K562 (cell line): Measurements from ENCODE around the gene CAPZA1. TPM values are rescaled to one million over a fixed set of nuclear protein-coding genes. Genes with fewer than 3 reads are reported as not detected.

Source experiments
- ATF3 ChIP-seq, 2 experiments: fragments of 450-650 bp in 1 of 2; sonication (generic) in 1 of 2; formaldehyde crosslinking in 1 of 2; IDR thresholded peaks in 1 of 2; conservative IDR thresholded peaks in 1 of 2; 2 replicates each; pipeline versions ENCODE4 v1.6.1 to v1.8.1; 2016 to 2023; ENCODE audit warnings: mild to moderate bottlenecking in 2 of 2, moderate library complexity in 2 of 2, inconsistent platforms in 1 of 2, missing genetic modification reagents in 1 of 2
- CEBPB ChIP-seq: fragments of 450-650 bp; IDR thresholded peaks from 2 replicates; pipeline ENCODE4 v1.6.1; 2016; ENCODE audit warnings: missing genetic modification characterization, missing compliant biosample characterization
- CREB1 ChIP-seq, 2 experiments: sonication (generic) in 1 of 2; formaldehyde crosslinking in 1 of 2; IDR thresholded peaks; 2 replicates each; pipeline versions ENCODE4 v1.6.1 to v1.8.0; 2012 to 2022; ENCODE audit warnings: inconsistent platforms in 1 of 2, mild to moderate bottlenecking in 1 of 2, missing genetic modification reagents in 1 of 2, moderate library complexity in 1 of 2
- DDX20 ChIP-seq: fragments of 450-650 bp; IDR thresholded peaks from 2 replicates; pipeline ENCODE4 v1.6.1; 2016; ENCODE audit warnings: missing genetic modification characterization, low read depth, mild to moderate bottlenecking, missing compliant biosample characterization, moderate library complexity
- ESRRA ChIP-seq: fragments of 450-650 bp; IDR thresholded peaks from 2 replicates; pipeline ENCODE4 v1.6.1; 2014; ENCODE audit warnings: low read depth, mild to moderate bottlenecking, moderate library complexity, borderline replicate concordance
- FOXK1 ChIP-seq: sonication (generic); formaldehyde crosslinking; IDR thresholded peaks from 2 replicates; pipeline ENCODE4 v1.8.0; 2022; ENCODE audit warnings: missing genetic modification reagents, mild to moderate bottlenecking, borderline replicate concordance
- HMBOX1 ChIP-seq: sonication (generic); IDR thresholded peaks from 2 replicates; pipeline ENCODE4 v1.6.1; 2016
- HSF4 ChIP-seq: fragments of 250-450 bp; sonication (Bioruptor Pico); IDR thresholded peaks from 2 replicates; pipeline ENCODE4 v2.1.2; 2022; ENCODE audit warnings: mild to moderate bottlenecking, moderate library complexity, borderline replicate concordance
- KHSRP ChIP-seq: fragments of 450-650 bp; IDR thresholded peaks from 2 replicates; pipeline ENCODE4 v1.6.1; 2017
- MAFK ChIP-seq: IDR thresholded peaks from 2 replicates; pipeline ENCODE4 v1.6.1; 2011; ENCODE audit warnings: low read length, improper control_type of control experiment
- MYC ChIP-seq, 2 experiments: fragments of 250-450 bp in 1 of 2; sonication (Bioruptor Pico) in 1 of 2; IDR thresholded peaks; 2 replicates each; pipeline versions ENCODE4 v1.5.1 to v1.6.1; 2012 to 2021; ENCODE audit warnings: low read depth in 2 of 2, borderline replicate concordance in 1 of 2, improper control_type of control experiment in 1 of 2, low read length in 1 of 2, mild to moderate bottlenecking in 1 of 2, moderate library complexity in 1 of 2
- POLR2H ChIP-seq: IDR thresholded peaks from 2 replicates; pipeline ENCODE4 v1.6.1; 2016; ENCODE audit warnings: missing genetic modification characterization, low read depth, mild to moderate bottlenecking, control low read depth, missing compliant biosample characterization, moderate library complexity
- SIN3A ChIP-seq, 2 experiments: fragments of 150-350 bp in 1 of 2; IDR thresholded peaks; 2 replicates each; pipeline ENCODE4 v1.6.1; 2011 to 2016; ENCODE audit warnings: borderline replicate concordance in 2 of 2, low read depth in 2 of 2, low read length in 2 of 2, mild to moderate bottlenecking in 2 of 2, moderate library complexity in 2 of 2; ENCODE audit not compliant: control insufficient read depth in 1 of 2
- SRF ChIP-seq, 2 experiments: fragments of 250-450, 450-650 bp in 1 of 2; sonication (Bioruptor Pico) in 1 of 2; sonication (generic) in 1 of 2; formaldehyde crosslinking; IDR thresholded peaks; 2 replicates each; pipeline versions ENCODE4 v1.5.0 to v1.5.1; 2020 to 2022; ENCODE audit warnings: mild to moderate bottlenecking in 1 of 2, missing genetic modification reagents in 1 of 2
- STAT6 ChIP-seq: sonication (generic); formaldehyde crosslinking; IDR thresholded peaks from 2 replicates; pipeline ENCODE4 v1.8.1; 2023; ENCODE audit warnings: mild to moderate bottlenecking, missing genetic modification reagents
- TAF1 ChIP-seq: IDR thresholded peaks from 2 replicates; pipeline ENCODE4 v1.6.1; 2011; ENCODE audit warnings: mild to moderate bottlenecking, low read length, moderate library complexity; ENCODE audit not compliant: insufficient read depth, control insufficient read depth, severe bottlenecking; ENCODE audit errors: extremely low read depth
- YY1 ChIP-seq, 3 experiments: IDR thresholded peaks; 2 replicates each; pipeline ENCODE4 v1.6.1; 2011; ENCODE audit warnings: low read length in 2 of 3, mild to moderate bottlenecking in 2 of 3, moderate library complexity in 2 of 3, borderline replicate concordance in 1 of 3, control low read depth in 1 of 3, low read depth in 1 of 3; ENCODE audit not compliant: insufficient read depth in 3 of 3, insufficient replicate concordance in 2 of 3, control insufficient read depth in 1 of 3, insufficient read length in 1 of 3; ENCODE audit errors: extremely low read depth in 1 of 3
- ZNF76 ChIP-seq: fragments of 250-450 bp; sonication (Bioruptor Pico); IDR thresholded peaks from 2 replicates; pipeline ENCODE4 v1.4.0; 2020; ENCODE audit warnings: mild to moderate bottlenecking, moderate library complexity, borderline replicate concordance
- polyA plus RNA-seq, 8 experiments: library from polyadenylated mRNA; depleted of rRNA in 4 of 8; stranded (reverse) in 5 of 8; unstranded in 3 of 8; fragments of >200 nt; fragmentation: Nextera tagmentation in 2 of 8; fragmentation: Illumina TruSeq in 1 of 8; extraction: Ambion mirVana in 2 of 8; extraction: Trizol in 1 of 8; gene quantifications; 2 replicates each; pipeline versions ENCODE4 v1.2.1 to v1.2.3, GENCODE V29; 2011 to 2014; ENCODE audit warnings: inconsistent platforms in 1 of 8, missing spikeins in 1 of 8
- total RNA-seq, 7 experiments: library from RNA; depleted of rRNA in 6 of 7; stranded (reverse); fragments of >200 nt in 6 of 7; fragmentation: Illumina TruSeq in 2 of 7; extraction: Trizol in 2 of 7; gene quantifications; 2 replicates each; pipeline versions ENCODE4 v1.2.1 to v1.2.3, GENCODE V29; 2011 to 2021; ENCODE audit warnings: low replicate concordance in 1 of 7

CAPZA1 gene
- total and polyA plus RNA-seq, 9 of the 15 experiments (the other 6 are each of a cell fraction or from before 2014, with no cell fraction given), result 237 to 1,020 (median 306) TPM

- TF ChIP-seq CREB1 (IDR thresholded peaks at IDR 0.05) (peak; percentile 98), CREB1 (CRISPR knock-in tag; IDR thresholded peaks at IDR 0.05) (peak; percentile 87), TAF1 (peak; percentile 99), HMBOX1 (peak; percentile 72), MYC (IDR thresholded peaks at IDR 0.05; ENCODE audit: low read depth, low read length) (peak; percentile 79), MYC (CRISPR knock-in tag; IDR thresholded peaks at IDR 0.05; ENCODE audit: borderline replicate concordance, low read depth) (no peak), STAT6 (CRISPR knock-in tag) (peak; percentile 76; the same call in 1 of the 2 replicates), ZNF76 (CRISPR knock-in tag) (peak; percentile 19; the same call in 1 of the 2 replicates), DDX20 (tag) (no peak), SRF (CRISPR knock-in tag; IDR thresholded peaks at IDR 0.05) (peak in 1 of 2 experiments; percentile 36; a peak in 2 of 4 replicates), FOXK1 (CRISPR knock-in tag) (peak; percentile 14; the same call in 1 of the 2 replicates), CEBPB (tag) (peak; percentile 97), HSF4 (no peak), YY1 (IDR thresholded peaks at IDR 0.05; ENCODE audit: borderline replicate concordance in 1 of 3, control insufficient read depth in 1 of 3, extremely low read depth in 1 of 3, insufficient read depth in 3 of 3, insufficient read length in 1 of 3, insufficient replicate concordance in 2 of 3, low read depth in 1 of 3, low read length in 2 of 3) (peak; percentile 97 to 99 (median 99)), POLR2H (tag) (peak; percentile 95), ESRRA (peak; percentile 63; the same call in 1 of the 2 replicates), MAFK (peak; percentile 24; the same call in 1 of the 2 replicates), ATF3 (IDR thresholded peaks at IDR 0.05) (peak; percentile 67; the same call in 1 of the 2 replicates), ATF3 (CRISPR knock-in tag; conservative IDR thresholded peaks at IDR 0.05) (no peak), KHSRP (peak; percentile 55), SIN3A (IDR thresholded peaks at IDR 0.05; ENCODE audit: borderline replicate concordance in 2 of 2, control insufficient read depth in 1 of 2, low read depth in 2 of 2, low read length in 2 of 2) (peak; percentile 32 to 60; a peak in 1 of 4 replicates)
These were observed at the start of gene CAPZA1 (continued) for GRCh38 chr1:112619518-112620376.
